ENCODE data around the gene LRMDA.
"Not testable (repeated sequence)": the region's sequence is repeated elsewhere in the genome, so short reads cannot be mapped to it uniquely, and the experiment has no call there.

Gene LRMDA

DNA sequence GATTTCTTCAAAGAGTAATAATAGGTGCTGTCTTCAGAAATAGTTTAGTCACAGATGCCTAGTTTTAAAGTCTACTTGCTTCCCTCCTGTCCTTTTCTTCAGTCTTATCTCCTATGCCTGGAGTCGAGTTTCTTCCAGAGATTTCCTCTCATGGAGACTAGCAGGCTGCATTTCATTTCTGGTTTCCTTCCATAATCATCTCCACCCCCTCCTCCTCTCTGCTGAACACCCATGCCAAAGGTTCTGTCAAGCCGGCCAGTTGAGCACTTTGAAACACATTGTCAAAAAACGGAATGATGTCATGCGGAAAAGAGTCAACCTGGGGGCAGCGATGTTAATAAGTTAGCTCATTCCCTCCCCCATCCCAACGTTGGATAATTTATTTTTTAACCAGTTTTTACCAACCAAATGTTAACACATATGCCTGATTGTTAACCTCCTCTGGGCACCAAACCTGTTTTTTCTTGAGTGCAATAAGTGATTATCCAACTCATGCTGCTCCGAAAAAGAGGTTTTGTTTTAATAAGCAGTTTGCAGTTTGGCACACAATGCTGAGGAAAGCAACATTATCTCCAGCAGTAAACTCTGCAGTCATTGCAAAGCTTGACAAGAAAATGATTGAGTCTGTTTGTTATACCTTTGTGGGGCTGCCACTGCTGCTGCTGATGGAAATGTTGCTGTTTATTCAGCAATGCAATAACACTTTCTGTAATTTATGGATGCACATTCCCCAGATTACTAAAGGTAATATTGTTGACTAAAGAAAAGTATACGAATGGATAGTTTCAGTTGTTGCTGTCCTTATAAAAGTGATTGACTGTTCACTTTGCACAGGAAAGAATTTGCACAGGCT lies 161.6 kb downstream of the LRMDA start:
- no peak overlapping the region for H3K27ac Mint-ChIP-seq
- no peak for ATAC-seq
- H3K9me3 Mint-ChIP-seq, result no peaks in the 10 kb centered on the region
- H3K4me3 Mint-ChIP-seq, result no peak overlapping the region
- H3K4me1 Mint-ChIP-seq, result no peaks in the 10 kb centered on the region
- H3K27me3 Mint-ChIP-seq, result peaks cover 17% of the 10 kb centered on the region
- no peaks in the 10 kb centered on the region for H3K36me3 Mint-ChIP-seq

DNA sequence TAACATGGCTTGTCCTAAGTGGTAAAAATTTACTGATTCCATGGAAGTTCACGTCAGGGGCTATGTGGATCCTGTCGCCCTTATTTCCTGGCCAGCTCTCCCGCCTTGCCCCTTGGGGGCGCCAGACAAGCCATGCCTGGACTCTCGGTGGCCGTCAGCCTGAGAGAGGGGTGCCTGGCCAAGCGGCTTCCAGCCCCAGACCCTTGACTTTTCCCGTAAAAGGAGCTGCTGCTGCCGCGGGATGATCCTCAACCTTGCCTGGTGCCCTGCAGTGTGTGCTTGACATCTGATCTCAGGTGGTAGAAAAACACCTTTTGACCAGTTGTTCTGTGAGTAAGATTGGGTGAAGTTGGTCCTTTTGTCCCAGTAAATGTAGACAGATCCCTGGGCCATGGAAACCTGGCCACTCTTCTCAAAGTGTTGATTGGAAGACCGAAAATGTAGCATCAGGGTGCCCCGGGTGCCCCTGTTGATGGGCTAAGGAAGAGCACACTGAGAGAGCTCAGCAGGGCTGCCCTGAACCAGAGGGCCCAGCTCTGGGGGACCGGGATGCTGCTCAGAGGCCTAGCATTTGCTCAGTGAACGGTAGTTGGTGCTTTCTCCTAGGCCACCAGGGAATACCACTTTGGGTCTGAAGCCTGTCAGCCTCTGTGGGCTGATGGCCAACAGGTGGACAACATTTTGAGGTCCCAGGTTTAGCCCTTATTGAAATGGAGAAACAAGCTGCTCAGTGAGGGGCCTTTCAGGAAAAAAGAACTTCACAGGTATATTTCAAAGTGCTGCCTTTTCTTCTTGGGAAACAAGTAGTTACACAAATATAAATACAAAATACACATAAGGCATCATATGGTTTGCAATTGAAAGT lies 162.5 kb downstream of the LRMDA start:
- Mint-ChIP-seq H3K4me3 (no peak overlapping the region), H3K36me3 (no peaks in the 10 kb centered on the region), H3K4me1 (no peaks in the 10 kb centered on the region), H3K27me3 (peaks cover 17% of the 10 kb centered on the region), H3K9me3 (no peaks in the 10 kb centered on the region), H3K27ac (no peak overlapping the region)
- ATAC-seq, result no peak

DNA sequence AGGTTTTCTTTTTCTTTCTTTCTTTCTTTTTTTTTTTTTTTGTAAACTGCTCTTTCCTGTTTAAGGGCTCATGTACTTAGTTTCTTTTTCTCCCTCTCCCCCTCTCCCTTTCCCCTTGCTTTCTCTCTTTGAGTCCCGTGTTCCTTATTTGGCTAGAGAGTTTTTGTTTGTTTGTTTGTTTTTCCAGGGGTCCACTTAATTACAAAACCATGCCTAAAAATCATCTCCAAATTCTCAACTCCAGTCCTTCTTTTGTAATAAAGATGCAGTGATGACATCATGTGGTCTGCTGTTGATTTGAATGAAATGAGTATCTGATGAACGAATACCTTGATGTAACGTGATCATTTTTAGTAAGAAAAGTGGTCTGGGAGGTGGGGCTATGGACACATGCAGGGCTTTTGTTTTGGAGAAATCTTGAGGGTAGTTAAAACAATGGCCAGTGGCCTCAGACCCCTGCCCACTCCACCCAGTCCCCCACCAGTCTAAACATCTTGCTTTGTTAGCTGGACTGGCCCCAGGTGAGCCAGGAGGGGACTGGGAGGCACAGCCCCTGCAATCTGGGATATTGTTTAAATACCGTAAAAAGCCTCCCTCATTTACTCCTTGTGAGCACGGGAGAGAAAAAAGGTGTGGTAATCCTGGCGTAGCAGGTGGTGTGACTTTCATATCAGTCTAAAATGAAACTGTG lies 165.7 kb downstream of the LRMDA start:
- no peaks in the 10 kb centered on the region for H3K4me1 Mint-ChIP-seq
- peaks cover 2% of the 10 kb centered on the region for H3K27me3 Mint-ChIP-seq
- no peak for ATAC-seq
- H3K9me3 Mint-ChIP-seq, result no peaks in the 10 kb centered on the region
- no peak overlapping the region for H3K27ac Mint-ChIP-seq
- H3K36me3 Mint-ChIP-seq, result no peaks in the 10 kb centered on the region
- no peak overlapping the region for H3K4me3 Mint-ChIP-seq

DNA sequence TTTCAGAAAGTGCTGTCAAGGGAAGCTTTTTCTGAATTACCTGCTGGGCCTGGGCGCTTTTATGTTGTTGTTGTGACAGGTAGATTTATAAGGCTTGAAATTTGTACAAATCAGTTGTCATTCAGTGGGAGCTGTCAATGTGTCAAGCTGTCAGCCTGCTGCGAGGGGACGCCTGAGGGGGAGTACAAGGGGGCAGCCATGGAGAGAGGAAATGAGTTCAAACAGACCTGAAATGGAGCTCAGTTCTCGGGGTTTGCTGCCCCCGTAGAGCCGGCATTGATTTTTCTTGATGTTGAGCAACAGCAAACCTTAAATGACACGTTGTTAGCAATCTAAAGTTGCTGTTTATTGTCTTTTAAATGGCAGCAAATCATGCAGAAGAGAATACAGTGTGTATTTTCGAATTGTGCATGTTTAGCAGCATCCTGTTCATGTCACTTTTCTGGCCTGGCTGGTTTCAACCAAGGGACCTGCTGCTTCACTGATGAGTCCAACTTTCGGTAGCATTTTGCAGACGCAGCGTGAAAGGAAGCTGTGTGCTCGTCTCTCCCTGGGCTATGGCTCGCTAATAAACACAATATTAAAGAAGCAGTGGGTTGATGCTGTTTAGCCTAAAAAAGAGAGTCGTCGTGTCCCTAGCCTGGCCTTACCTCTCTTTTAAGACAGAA lies 166.5 kb downstream of the LRMDA start:
- H3K27me3 Mint-ChIP-seq, result no peaks in the 10 kb centered on the region
- no peaks in the 10 kb centered on the region for H3K36me3 Mint-ChIP-seq
- no peaks in the 10 kb centered on the region for H3K4me1 Mint-ChIP-seq
- no peak overlapping the region for H3K27ac Mint-ChIP-seq
- no peak overlapping the region for H3K4me3 Mint-ChIP-seq
- no peak for ATAC-seq
- H3K9me3 Mint-ChIP-seq, result no peaks in the 10 kb centered on the region

DNA sequence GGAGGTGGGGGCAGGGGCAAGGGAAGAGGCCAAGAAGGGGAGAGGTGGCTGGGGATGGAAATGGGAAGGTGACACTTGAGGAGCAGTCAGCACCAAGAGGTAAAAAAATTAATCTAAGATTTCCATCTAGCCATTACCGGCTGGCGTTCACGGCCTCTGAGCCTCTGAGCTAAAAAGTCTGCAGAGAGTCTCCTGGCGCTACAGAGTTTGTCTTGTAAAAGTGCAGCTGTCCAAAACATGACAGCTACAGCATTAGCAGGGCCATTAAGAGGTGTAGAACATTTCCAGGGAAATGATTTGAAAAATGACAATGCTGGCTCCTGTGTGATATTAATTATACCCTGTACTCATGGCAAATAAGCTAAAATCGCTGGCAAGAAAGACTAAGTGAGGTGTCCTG lies 167.6 kb downstream of the LRMDA start:
- ATAC-seq, result no peak
- H3K4me1 Mint-ChIP-seq, result no peaks in the 10 kb centered on the region

DNA sequence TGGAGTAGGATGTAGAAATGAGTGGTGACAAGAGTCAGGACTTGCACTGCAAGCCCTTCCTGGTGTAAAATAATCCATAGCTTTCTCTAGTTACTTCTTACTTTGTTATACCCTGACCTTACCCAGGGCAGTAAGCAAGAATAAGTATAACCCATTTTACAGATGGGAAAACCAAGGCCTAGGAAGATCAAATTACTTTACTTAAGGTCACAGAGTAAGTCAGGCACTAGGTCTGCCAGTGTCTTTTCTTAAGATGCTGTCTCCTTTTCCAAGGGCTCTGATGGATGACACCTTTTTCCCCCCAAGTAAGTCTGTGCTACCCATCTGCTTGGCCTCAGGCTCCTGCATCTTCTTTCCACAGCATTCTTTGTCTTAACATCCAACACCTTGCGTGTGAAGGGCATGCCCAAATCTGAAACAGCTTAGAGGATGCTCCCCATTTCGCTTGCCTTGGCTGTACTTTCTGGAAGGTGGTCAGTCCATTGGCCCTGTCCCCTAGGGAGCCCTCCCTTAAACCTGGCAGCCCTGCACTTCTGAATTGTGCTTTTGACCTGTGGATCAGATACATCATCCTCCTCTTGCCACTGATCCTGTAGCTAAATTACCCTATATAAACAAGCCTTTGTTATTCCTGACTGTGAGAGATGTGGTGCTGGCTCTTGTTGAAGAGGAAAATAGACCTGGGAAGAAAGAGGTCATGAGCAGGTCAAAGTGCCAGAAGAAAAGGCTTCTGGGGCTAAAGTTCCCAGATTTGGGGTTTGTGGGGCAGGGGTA lies 168.6 kb downstream of the LRMDA start:
- Mint-ChIP-seq H3K36me3 (no peaks in the 10 kb centered on the region), H3K27me3 (no peaks in the 10 kb centered on the region), H3K4me1 (no peaks in the 10 kb centered on the region), H3K4me3 (no peak overlapping the region), H3K9me3 (no peaks in the 10 kb centered on the region), H3K27ac (no peak overlapping the region)
- no peak for ATAC-seq

More for the DNA sequence above, 167.6 kb downstream of the LRMDA start:
- Mint-ChIP-seq H3K27ac (no peak overlapping the region), H3K9me3 (no peaks in the 10 kb centered on the region), H3K36me3 (no peaks in the 10 kb centered on the region), H3K27me3 (no peaks in the 10 kb centered on the region), H3K4me3 (no peak overlapping the region)

DNA sequence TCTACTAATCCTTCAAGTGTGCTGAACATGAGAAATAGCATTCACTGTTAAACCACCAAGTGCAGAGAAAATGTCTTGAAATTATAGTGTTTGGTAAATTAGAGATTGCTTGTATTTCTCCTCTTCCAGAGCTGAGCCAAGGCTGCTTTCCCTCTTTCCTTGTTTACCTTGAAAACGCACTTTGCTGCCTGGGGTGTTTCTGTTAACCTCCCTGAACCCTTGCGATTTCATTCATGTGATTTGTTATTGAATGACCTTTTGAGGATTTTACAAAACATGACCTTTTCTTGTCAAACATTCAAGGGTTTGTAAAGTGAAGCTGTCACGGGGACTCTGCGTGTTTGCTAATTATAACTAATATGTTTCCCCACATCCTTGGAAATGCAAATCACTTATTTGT lies 169.4 kb downstream of the LRMDA start:
- no peaks in the 10 kb centered on the region for H3K9me3 Mint-ChIP-seq
- no peaks in the 10 kb centered on the region for H3K27me3 Mint-ChIP-seq
- no peak overlapping the region for H3K27ac Mint-ChIP-seq
- H3K4me3 Mint-ChIP-seq, result no peak overlapping the region
- no peaks in the 10 kb centered on the region for H3K4me1 Mint-ChIP-seq
- no peak for ATAC-seq
- no peaks in the 10 kb centered on the region for H3K36me3 Mint-ChIP-seq

DNA sequence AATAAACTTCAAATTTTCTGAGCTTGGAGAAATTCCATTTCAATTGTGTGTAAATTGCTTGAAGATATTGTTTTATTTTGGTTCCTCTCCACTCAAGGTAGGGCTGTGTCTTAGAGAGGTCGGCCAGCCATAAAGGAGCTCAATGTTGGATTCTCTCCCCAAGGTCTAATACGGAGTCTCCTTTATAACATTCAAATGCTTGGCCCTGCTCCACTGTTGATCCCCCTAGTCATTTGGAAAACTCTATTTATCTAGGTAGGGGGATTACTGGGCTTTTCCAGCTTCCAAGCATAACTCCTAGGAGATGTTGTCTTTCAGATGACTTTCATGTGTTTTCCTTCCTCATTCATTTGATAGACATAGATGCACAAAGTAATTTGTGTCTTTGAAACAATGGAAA lies 170.9 kb downstream of the LRMDA start:
- ATAC-seq, result no peak
- no peak overlapping the region for H3K4me3 Mint-ChIP-seq
- no peaks in the 10 kb centered on the region for H3K27me3 Mint-ChIP-seq
- no peaks in the 10 kb centered on the region for H3K4me1 Mint-ChIP-seq
- no peak overlapping the region for H3K27ac Mint-ChIP-seq
- no peaks in the 10 kb centered on the region for H3K36me3 Mint-ChIP-seq
- no peaks in the 10 kb centered on the region for H3K9me3 Mint-ChIP-seq

DNA sequence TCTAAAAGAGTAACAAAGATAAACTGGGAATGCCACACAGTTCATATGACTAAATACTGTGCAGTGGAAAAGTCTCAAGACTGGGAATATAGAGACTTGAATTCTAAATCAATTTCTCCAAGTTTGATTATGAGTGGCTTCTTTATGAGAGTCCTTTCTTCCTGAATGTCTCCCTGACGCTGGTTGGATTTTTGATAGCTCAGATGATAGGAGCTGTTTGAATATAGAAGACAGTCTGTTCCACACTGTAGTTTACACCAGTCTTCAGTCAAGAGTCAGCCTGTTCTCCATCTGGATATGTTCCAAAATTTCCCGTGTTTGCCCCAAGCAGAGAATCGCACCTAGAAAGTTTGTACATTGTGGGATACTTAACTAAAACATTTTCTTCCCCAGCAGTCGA lies 173.7 kb downstream of the LRMDA start:
- Mint-ChIP-seq H3K4me3 (no peak overlapping the region), H3K9me3 (peaks cover under 1% of the 10 kb centered on the region), H3K4me1 (no peaks in the 10 kb centered on the region), H3K27me3 (no peaks in the 10 kb centered on the region), H3K27ac (no peak overlapping the region), H3K36me3 (no peaks in the 10 kb centered on the region)
- no peak for ATAC-seq

DNA sequence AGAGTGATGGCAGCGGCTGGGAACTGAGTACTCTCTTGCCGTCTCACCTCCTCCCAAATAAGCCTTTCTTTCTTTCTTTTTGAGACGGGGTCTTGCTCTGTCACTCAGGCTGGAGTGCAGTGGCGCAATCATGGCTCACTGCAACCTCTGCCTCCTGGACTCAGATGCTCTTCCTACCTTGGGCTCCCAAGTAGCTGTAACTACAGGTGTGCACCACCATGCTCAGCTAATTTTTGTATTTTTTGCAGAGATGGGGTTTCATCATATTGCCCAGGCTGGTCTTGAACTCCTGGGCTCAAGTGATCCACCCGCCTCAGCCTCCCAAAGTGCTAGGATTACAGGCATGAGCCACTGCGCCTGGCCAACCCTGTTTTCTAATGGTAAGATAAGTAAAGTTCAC lies 174.4 kb downstream of the LRMDA start:
- not testable (repeated sequence) for H3K27me3 Mint-ChIP-seq, ATAC-seq, H3K27ac Mint-ChIP-seq, H3K36me3 Mint-ChIP-seq, H3K4me3 Mint-ChIP-seq, H3K9me3 Mint-ChIP-seq, H3K4me1 Mint-ChIP-seq

DNA sequence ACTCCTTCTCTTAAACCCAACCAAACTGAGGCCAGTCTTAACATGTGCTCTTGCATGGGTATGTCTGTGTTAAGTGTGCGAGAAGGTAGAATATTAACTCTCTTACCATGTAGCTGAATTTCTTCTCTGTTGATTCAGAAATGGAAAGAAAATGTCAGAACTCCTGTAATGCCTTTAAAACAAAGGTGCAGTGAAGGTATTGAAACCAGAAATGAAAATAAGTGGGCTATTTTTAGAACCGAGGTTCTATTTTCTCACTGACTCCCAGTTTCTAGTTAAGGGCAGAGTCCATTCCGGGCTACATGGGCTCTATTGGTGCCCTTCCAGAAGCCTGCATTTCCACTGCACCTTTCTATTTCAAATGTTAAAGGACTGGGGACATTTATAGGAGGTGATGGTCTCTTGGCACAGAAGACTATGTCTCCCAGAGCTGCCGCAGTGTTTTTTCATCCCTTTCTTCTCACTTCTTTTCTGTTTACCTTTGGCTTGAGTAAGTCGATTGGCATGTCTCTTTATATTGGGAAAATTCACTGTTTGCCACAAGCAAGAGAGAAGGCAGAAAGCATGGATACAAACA lies 174.9 kb downstream of the LRMDA start:
- no peak for ATAC-seq
- no peak overlapping the region for H3K27ac Mint-ChIP-seq
- H3K4me1 Mint-ChIP-seq, result no peaks in the 10 kb centered on the region
- H3K36me3 Mint-ChIP-seq, result no peaks in the 10 kb centered on the region
- H3K4me3 Mint-ChIP-seq, result no peak overlapping the region
- H3K9me3 Mint-ChIP-seq, result peaks cover 3% of the 10 kb centered on the region
- H3K27me3 Mint-ChIP-seq, result no peaks in the 10 kb centered on the region

DNA sequence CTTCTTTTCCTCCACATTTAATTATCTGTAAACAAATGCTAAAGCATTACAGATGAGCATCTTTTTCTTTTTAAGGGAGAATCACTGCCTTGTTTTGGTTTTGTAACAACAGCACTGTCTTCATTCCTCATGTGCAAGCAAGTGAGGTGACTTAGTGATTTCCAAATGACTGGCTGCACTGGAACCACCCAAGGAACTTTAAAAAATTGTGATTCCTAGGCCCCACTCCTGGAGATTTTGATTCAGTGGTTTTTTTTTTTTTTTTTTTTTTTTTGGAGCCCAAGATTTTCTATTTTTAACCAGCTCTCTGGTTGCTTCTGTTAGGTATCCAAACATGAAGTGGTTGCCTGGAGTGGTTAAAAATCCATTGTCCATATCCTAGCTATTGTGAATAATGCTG lies 176.2 kb downstream of the LRMDA start:
- Mint-ChIP-seq H3K9me3 (peaks cover 3% of the 10 kb centered on the region), H3K4me1 (no peaks in the 10 kb centered on the region), H3K4me3 (no peak overlapping the region), H3K27ac (no peak overlapping the region), H3K27me3 (no peaks in the 10 kb centered on the region), H3K36me3 (no peaks in the 10 kb centered on the region)
- no peak for ATAC-seq

DNA sequence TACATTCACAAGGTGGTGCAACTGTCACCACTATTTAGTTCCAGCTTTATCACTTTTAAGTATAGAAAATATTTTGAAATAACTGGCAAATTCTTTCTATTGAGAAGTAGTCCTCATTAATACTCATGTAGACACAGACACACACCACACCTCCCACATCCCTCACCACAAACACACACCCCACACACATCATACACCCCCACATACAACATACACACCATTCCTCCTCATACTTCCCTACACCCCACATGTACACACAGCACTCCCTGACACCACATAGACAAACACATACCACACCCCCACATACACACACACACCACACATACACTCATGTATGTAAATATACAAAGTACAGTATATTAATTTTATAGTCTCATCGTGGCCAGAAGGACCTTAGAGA lies 178.8 kb downstream of the LRMDA start:
- Mint-ChIP-seq H3K4me1 (no peaks in the 10 kb centered on the region), H3K4me3 (no peak overlapping the region), H3K27ac (no peak overlapping the region), H3K9me3 (peaks cover 3% of the 10 kb centered on the region), H3K36me3 (no peaks in the 10 kb centered on the region), H3K27me3 (no peaks in the 10 kb centered on the region)
- no peak for ATAC-seq

Measured in stimulated activated memory B cell treated with anti-CD40 and anti-IgM and Interleukin-4, amounts not matched to agents 10 μg/mL and 1 μg/mL and 100 μg/mL, for 72 hours (primary cell).